MM.1S (cell line): ENCODE results near the gene PALM2AKAP2.

Experiments used
- DNase-seq: peaks from one replicate; pipeline ENCODE4 v3.0.0-alpha.2; 2015
- H2AFZ ChIP-seq: fragments of 300-600 bp; sonication (generic); 2 replicates; pipeline ENCODE4 v1.6.0; 2016; ENCODE audit warnings: antibody characterized with exemption, low read length
- H3F3A ChIP-seq: fragments of 300-600 bp; sonication (generic); 2 replicates; pipeline ENCODE4 v1.6.1; 2016; ENCODE audit warnings: mild to moderate bottlenecking, antibody characterized with exemption, low read length, moderate library complexity, mixed read lengths; ENCODE audit not compliant: insufficient read depth
- H3K27ac ChIP-seq: fragments of 300-600 bp; sonication (generic); 2 replicates; pipeline ENCODE4 v1.5.1; 2016; ENCODE audit warnings: mild to moderate bottlenecking, low read length
- H3K27me3 ChIP-seq: fragments of 300-600 bp; sonication (generic); replicated peaks from 2 replicates; pipeline ENCODE4 v1.6.0; 2016; ENCODE audit warnings: low read length; ENCODE audit not compliant: insufficient read depth
- H3K36me3 ChIP-seq: fragments of 300-600 bp; sonication (generic); replicated peaks from 2 replicates; pipeline ENCODE4 v1.6.1; 2016; ENCODE audit warnings: mild to moderate bottlenecking, low read length, mixed read lengths; ENCODE audit not compliant: insufficient read depth
- H3K4me1 ChIP-seq: fragments of 300-600 bp; sonication (generic); 2 replicates; pipeline ENCODE4 v1.6.1; 2016; ENCODE audit warnings: low read length, mixed read lengths
- H3K4me2 ChIP-seq: fragments of 300-600 bp; sonication (generic); 2 replicates; pipeline ENCODE4 v1.6.0; 2016; ENCODE audit warnings: low read depth, low read length
- H3K4me3 ChIP-seq: fragments of 300-600 bp; sonication (generic); 2 replicates; pipeline ENCODE4 v1.5.1; 2016; ENCODE audit warnings: low read length, mixed read lengths
- H3K79me2 ChIP-seq: fragments of 300-600 bp; sonication (generic); 2 replicates; pipeline ENCODE4 v1.6.1; 2016; ENCODE audit warnings: mixed run types, low read length, mixed read lengths
- H3K9ac ChIP-seq: fragments of 300-600 bp; sonication (generic); 2 replicates; pipeline ENCODE4 v1.6.1; 2016; ENCODE audit warnings: low read length, mixed read lengths
- H3K9me2 ChIP-seq: fragments of 300-600 bp; sonication (generic); replicated peaks from 2 replicates; pipeline ENCODE4 v1.6.1; 2016; ENCODE audit warnings: mild to moderate bottlenecking, low read length, mixed read lengths; ENCODE audit not compliant: insufficient read depth
- H3K9me3 ChIP-seq: fragments of 300-600 bp; sonication (generic); replicated peaks from 2 replicates; pipeline ENCODE4 v1.6.1; 2016; ENCODE audit warnings: mild to moderate bottlenecking, low read length, mixed read lengths; ENCODE audit not compliant: insufficient read depth
- H4K20me1 ChIP-seq: fragments of 300-600 bp; sonication (generic); 2 replicates; pipeline ENCODE4 v1.6.1; 2016; ENCODE audit warnings: mild to moderate bottlenecking, low read length, moderate library complexity, mixed read lengths; ENCODE audit not compliant: insufficient read depth
- CTCF ChIP-seq: fragments of 300-600 bp; sonication (generic); IDR thresholded peaks from 2 replicates; pipeline ENCODE4 v1.5.1; 2016; ENCODE audit warnings: antibody characterized with exemption, low read length, mixed read lengths
- EZH2 ChIP-seq: fragments of 300-600 bp; sonication (generic); optimal IDR thresholded peaks from 2 replicates; pipeline ENCODE3; 2017; ENCODE audit warnings: low read depth, mild to moderate bottlenecking, antibody characterized with exemption, low read length, mixed read lengths
- EZH2phosphoT487 ChIP-seq: fragments of 300-600 bp; sonication (generic); IDR thresholded peaks from 2 replicates; pipeline ENCODE4 v1.6.1; 2018; ENCODE audit warnings: antibody characterized with exemption, low read length

The PALM2AKAP2 gene

DNA sequence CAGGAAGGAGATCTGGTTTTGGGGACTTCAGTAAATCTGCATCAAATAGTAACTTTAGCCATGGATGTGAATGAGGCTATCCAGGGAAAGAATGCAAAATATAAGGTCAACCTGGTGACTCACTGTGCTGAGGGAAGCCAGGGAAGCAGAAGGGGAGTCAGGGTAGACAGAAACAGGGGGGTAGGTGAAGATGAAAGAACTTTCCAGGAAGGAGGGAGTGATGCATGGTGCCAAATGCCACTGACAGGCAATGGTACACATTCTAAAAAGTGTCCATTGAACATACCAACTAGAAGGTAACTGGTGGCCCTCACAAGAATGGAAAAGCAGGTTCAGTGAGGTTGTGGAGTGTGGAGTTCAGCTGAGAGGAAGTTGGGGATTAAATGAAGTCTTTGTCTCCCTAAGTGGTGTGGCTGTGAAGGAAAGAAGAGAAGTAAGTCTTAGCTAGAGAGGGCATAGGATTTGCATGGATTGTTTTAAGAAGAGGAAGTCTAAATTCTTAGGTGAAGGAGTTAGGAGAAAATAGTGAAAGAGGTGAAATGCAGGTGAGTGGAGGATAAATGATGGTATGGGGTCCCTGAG is 35.5 kb downstream of the PALM2AKAP2 start:
- no peaks in the 10 kb centered on the region for H3K27me3 ChIP-seq
- H3K4me2 ChIP-seq: no peak overlapping the region
- no peaks in the 10 kb centered on the region for H3F3A ChIP-seq
- no peaks in the 10 kb centered on the region for H4K20me1 ChIP-seq
- H3K9me2 ChIP-seq: no peaks in the 10 kb centered on the region
- H3K36me3 ChIP-seq: no peaks in the 10 kb centered on the region
- no peaks in the 10 kb centered on the region for H3K9me3 ChIP-seq
- no peak overlapping the region for H2AFZ ChIP-seq
- H3K27ac ChIP-seq: no peak overlapping the region
- TF ChIP-seq EZH2 (no peak), EZH2phosphoT487 (no peak), CTCF (no peak)
- no peaks in the 10 kb centered on the region for H3K79me2 ChIP-seq
- no peak overlapping the region for H3K4me3 ChIP-seq
- H3K9ac ChIP-seq: no peak overlapping the region
- no peaks in the 10 kb centered on the region for H3K4me1 ChIP-seq
- no peak for DNase-seq

- Histone ChIP-seq H3K36me3 (no peaks in the 10 kb centered on the region), H3K27me3 (no peaks in the 10 kb centered on the region), H3K27ac (no peak overlapping the region), H4K20me1 (no peaks in the 10 kb centered on the region), H3K4me1 (no peaks in the 10 kb centered on the region), H3K9me3 (no peaks in the 10 kb centered on the region), H3K79me2 (no peaks in the 10 kb centered on the region), H3K9me2 (no peaks in the 10 kb centered on the region), H3K4me3 (no peak overlapping the region), H3K4me2 (no peak overlapping the region), H2AFZ (no peak overlapping the region), H3F3A (no peaks in the 10 kb centered on the region), H3K9ac (no peak overlapping the region)
- TF ChIP-seq EZH2 (no peak), CTCF (no peak), EZH2phosphoT487 (no peak)
- no peak for DNase-seq
Measured at GRCh38 chr9:109816490-109816889, 36.5 kb downstream of the PALM2AKAP2 start.

DNA sequence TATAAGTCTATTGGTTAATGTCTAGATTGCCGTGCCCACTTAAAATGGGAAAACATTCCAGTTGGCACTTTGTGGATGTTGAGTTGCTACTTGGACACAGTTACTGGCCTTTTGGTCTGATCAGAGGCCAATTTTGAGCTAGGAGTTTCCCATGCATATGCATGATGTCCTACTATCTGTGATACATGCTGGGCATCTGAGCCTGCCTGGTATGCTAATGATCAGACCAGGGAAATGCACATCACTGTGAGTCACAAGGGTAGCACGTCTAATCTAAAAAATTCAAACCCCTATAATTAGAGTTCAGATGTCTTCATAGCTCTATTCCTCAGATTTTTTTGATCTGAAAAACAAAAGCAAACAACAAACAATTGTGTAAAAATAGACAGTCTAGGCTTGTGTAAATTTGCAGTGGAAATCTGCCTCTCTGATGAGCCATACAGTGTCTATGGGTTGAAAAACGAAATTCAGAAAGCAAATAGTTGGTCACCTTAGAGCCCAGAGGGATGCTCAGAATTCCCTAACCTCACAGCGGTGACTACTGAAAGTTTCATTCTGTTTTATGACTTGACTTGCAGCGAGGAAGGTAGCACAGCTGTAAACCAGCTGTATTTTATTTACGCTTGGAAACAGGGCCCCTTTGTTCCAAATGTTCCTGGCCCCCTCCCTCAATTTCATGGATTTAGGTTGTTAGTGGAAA is 37.3 kb downstream of the PALM2AKAP2 start:
- Histone ChIP-seq H3K36me3 (no peaks in the 10 kb centered on the region), H3K4me2 (no peak overlapping the region), H3K9me3 (no peaks in the 10 kb centered on the region), H3F3A (no peaks in the 10 kb centered on the region), H3K9me2 (no peaks in the 10 kb centered on the region), H3K27ac (no peak overlapping the region), H4K20me1 (no peaks in the 10 kb centered on the region), H2AFZ (no peak overlapping the region), H3K27me3 (no peaks in the 10 kb centered on the region), H3K9ac (no peak overlapping the region), H3K4me3 (no peak overlapping the region), H3K79me2 (no peaks in the 10 kb centered on the region), H3K4me1 (no peaks in the 10 kb centered on the region)
- TF ChIP-seq EZH2phosphoT487 (no peak), CTCF (no peak), EZH2 (no peak)
- DNase-seq: no peak
